Parathyroid adenoma (tissue), 2 donors: Measurements from ENCODE around the gene THAP7.

ENCODE experiments used
- H2AFZ ChIP-seq: fragments of 300-600 bp; sonication (generic); one replicate; pipeline ENCODE4 v1.7.0; 2017; ENCODE audit warnings: antibody characterized with exemption, mild to moderate bottlenecking
- H3K27ac ChIP-seq: fragments of 300-600 bp; sonication (generic); one replicate; pipeline ENCODE4 v1.7.0; 2017
- H3K27me3 ChIP-seq: fragments of 300-600 bp; sonication (generic); one replicate; pipeline ENCODE4 v1.7.0; 2017; ENCODE audit warnings: low read length; ENCODE audit not compliant: control insufficient read depth, insufficient read depth
- H3K36me3 ChIP-seq: fragments of 300-600 bp; sonication (generic); one replicate; pipeline ENCODE4 v1.7.0; 2017; ENCODE audit warnings: low read length; ENCODE audit not compliant: control insufficient read depth, insufficient read depth
- H3K4me1 ChIP-seq: fragments of 300-600 bp; sonication (generic); one replicate; pipeline ENCODE4 v1.7.0; 2017; ENCODE audit warnings: control low read depth
- H3K4me2 ChIP-seq: fragments of 300-600 bp; sonication (generic); one replicate; pipeline ENCODE4 v1.7.0; 2017; ENCODE audit warnings: low read length
- H3K4me3 ChIP-seq: fragments of 300-600 bp; sonication (generic); one replicate; pipeline ENCODE4 v1.7.0; 2017; ENCODE audit warnings: low read depth, low read length
- H3K79me2 ChIP-seq: fragments of 300-600 bp; sonication (generic); one replicate; pipeline ENCODE4 v1.7.0; 2017; ENCODE audit warnings: control low read depth
- H3K9ac ChIP-seq: fragments of 300-600 bp; sonication (generic); one replicate; pipeline ENCODE4 v1.7.0; 2017; ENCODE audit warnings: mild to moderate bottlenecking
- H3K9me3 ChIP-seq: fragments of 300-600 bp; sonication (generic); one replicate; pipeline ENCODE4 v1.7.0; 2017; ENCODE audit warnings: low read length; ENCODE audit not compliant: control insufficient read depth
- CTCF ChIP-seq: fragments of 300-600 bp; sonication (generic); IDR thresholded peaks from one replicate; pipeline ENCODE4 v1.7.0; 2017; ENCODE audit warnings: antibody characterized with exemption, mild to moderate bottlenecking
- donor health status: primary hyperparathyroidism.

Gene THAP7

DNA sequence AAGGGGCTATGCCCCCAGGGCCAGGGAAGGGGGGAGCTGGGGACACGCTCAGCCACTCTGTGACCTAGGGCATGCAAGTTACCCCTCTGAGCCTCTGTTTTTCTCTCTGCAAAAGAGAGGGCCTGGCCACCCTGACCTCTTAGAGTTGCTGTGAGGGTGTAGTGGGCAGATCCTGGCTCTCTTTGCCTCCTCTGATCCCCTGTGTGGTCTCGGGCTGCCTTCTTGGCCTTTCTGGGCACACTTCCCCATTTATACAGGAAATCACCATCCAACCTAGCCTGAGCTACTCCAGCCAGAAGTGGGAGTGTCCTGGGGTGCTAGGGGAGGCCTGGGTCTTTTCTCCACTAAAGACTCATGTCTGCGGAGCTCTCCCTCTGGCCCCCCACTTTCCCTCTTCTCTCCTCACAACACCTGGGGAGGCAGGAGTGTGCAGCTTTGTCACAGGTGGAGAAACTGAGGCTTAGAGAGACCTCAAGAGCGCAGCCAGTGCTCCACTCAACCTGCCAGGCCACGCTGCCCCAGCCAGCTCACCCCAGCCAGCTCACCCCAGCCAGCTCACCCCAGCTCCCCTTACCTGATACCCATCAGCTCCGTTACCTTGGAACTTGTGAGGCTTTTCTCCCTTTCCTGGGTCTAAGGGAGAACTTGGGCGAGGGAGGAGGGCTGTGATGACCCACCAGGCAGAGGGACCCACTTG lies 33.5 kb downstream of the THAP7 start:
- no peak overlapping the region for H3K27ac ChIP-seq
- no peaks in the 10 kb centered on the region for H3K79me2 ChIP-seq
- H3K36me3 ChIP-seq, result no peaks in the 10 kb centered on the region
- no peaks in the 10 kb centered on the region for H3K4me1 ChIP-seq
- no peaks in the 10 kb centered on the region for H3K27me3 ChIP-seq
- H3K9ac ChIP-seq, result no peak overlapping the region
- no peaks in the 10 kb centered on the region for H3K9me3 ChIP-seq
- H3K4me2 ChIP-seq, result no peak overlapping the region
- H3K4me3 ChIP-seq, result no peak overlapping the region
- TF ChIP-seq CTCF, result no peak
- no peak overlapping the region for H2AFZ ChIP-seq

GRCh38 chr22:20967697-20968211 lies 34.2 kb downstream of the THAP7 start:
- Histone ChIP-seq H3K27ac (no peak overlapping the region), H3K27me3 (no peaks in the 10 kb centered on the region), H3K4me2 (no peak overlapping the region), H2AFZ (no peak overlapping the region), H3K9me3 (no peaks in the 10 kb centered on the region), H3K9ac (no peak overlapping the region), H3K36me3 (no peaks in the 10 kb centered on the region), H3K4me1 (no peaks in the 10 kb centered on the region), H3K4me3 (no peak overlapping the region), H3K79me2 (no peaks in the 10 kb centered on the region)
- no peak for TF ChIP-seq CTCF

DNA sequence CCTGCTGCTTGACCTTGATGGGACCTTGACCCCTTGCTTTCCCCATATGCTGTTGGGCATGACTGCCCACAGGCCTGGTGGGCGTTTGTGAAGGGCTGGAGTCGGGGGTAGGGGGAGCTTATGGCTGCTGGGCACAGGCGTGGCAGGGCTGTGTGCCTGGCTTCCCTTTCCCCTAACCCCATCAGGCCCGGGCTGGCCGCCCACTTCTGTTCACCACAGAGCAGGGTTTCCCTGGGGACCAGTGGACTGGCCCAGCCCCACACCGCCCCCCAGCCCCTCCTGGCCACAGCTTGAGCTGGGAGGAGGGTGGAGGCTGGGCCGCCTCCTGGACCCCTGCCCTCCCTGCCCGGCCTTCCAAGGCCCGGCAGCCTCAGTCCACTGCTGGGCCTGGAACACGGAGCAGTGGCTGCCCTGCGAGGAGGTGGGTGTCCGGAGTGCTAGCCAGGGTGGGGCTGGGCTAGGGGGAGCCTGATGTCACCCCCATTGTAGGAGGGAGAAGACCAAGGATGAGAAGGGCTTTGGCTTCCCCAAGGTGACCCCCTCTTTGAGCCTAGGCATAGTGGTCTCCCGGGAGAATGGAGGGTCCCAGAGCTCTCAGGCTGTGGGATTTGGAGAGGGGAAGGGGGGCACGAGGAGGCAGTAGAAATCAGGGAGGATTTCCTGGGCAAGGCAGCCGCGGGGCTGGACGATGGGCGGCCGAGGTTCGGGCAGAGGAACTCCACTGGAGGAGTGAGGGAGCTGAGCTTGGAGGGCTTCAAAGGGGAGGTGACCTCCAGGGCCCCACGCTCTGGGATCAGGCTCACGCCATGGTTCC lies 34.8 kb downstream of the THAP7 start, which contains the start of gene AIFM3:
TSS of gene AIFM3 (plus strand) at position 373 of the 814 bp plus-strand sequence. CDS start 690 bp downstream, outside the sequence.
- Histone ChIP-seq H2AFZ (no peak within 1 kb of the TSS), H3K27me3 (no peaks in the 10 kb centered on the region), H3K4me3 (no peak within 1 kb of the TSS), H3K9me3 (no peaks in the 10 kb centered on the region), H3K36me3 (no peaks in the 10 kb centered on the region), H3K27ac (no peak within 1 kb of the TSS), H3K9ac (no peak within 1 kb of the TSS), H3K4me1 (no peaks in the 10 kb centered on the region), H3K4me2 (no peak within 1 kb of the TSS), H3K79me2 (no peaks in the 10 kb centered on the region)
- no peak for TF ChIP-seq CTCF

GRCh38 chr22:20965888-20966855 lies 35.7 kb downstream of the THAP7 start:
- no peak overlapping the region for H3K27ac ChIP-seq
- no peak overlapping the region for H3K4me2 ChIP-seq
- no peaks in the 10 kb centered on the region for H3K36me3 ChIP-seq
- no peaks in the 10 kb centered on the region for H3K9me3 ChIP-seq
- H3K27me3 ChIP-seq, result no peaks in the 10 kb centered on the region
- no peak overlapping the region for H2AFZ ChIP-seq
- TF ChIP-seq CTCF, result no peak
- H3K4me1 ChIP-seq, result no peaks in the 10 kb centered on the region
- H3K4me3 ChIP-seq, result no peak overlapping the region
- H3K79me2 ChIP-seq, result no peaks in the 10 kb centered on the region
- H3K9ac ChIP-seq, result no peak overlapping the region
